ENCODE measurements around the gene COL16A1.

DNA sequence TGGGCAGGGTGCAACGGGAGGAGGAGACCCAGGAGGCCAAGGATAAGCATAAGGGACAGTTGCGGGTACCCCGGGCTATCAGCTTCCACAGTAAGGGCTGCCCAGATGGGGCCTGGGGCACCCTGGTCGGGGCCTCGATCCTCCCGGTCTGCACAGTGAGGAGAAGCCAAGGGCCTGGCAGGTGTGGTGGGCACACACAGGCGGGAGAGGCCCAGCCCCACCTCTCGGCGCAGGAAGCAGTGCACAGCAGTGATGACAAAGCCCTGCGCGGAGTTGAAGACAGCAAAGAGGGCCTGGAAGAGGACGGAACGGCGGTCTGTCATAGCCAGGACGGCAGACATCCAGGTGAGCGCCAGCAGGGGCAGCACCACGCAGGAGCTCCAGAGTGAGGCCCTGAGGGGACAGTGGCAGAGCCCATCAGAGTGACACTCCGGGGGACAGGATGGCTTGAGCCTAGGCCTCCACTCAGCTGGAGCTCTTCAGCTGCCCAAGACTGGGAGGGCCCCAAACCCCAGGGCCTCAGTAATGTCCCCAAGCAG is 29.0 kb upstream of the COL16A1 start:
- TF ChIP-seq, protein P1, sequence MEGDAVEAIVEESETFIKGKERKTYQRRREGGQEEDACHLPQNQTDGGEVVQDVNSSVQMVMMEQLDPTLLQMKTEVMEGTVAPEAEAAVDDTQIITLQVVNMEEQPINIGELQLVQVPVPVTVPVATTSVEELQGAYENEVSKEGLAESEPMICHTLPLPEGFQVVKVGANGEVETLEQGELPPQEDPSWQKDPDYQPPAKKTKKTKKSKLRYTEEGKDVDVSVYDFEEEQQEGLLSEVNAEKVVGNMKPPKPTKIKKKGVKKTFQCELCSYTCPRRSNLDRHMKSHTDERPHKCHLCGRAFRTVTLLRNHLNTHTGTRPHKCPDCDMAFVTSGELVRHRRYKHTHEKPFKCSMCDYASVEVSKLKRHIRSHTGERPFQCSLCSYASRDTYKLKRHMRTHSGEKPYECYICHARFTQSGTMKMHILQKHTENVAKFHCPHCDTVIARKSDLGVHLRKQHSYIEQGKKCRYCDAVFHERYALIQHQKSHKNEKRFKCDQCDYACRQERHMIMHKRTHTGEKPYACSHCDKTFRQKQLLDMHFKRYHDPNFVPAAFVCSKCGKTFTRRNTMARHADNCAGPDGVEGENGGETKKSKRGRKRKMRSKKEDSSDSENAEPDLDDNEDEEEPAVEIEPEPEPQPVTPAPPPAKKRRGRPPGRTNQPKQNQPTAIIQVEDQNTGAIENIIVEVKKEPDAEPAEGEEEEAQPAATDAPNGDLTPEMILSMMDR (IDR thresholded peaks at IDR 0.05) = no peak
- no peak for TF ChIP-seq POLR2A (IDR thresholded peaks at IDR 0.05)

Measured in uterus (tissue), 2 donors.